GM12878 (cell line): Measurements from ENCODE around the gene MAN2B2. TPM values are rescaled to one million over a fixed set of nuclear protein-coding genes. Genes with fewer than 3 reads are reported as not detected.

Experiments used
- ATAC-seq: fragments of 200-7000 bp; cut with Tn5 transposase; 3 replicates; pipeline ENCODE4 v1.9.1; 2020; ENCODE audit warnings: mild to moderate bottlenecking, moderate library complexity
- BruUV-seq: library from RNA; stranded (reverse); fragments of 400-500 nt; replicated peaks from 2 replicates; lab custom pipeline; 2021; lab: Mats Ljungman, UMichigan
- CTCF ChIA-PET: fragments of 300-600 bp; sonication (Branson Sonifier 250); formaldehyde crosslinking; extraction: SDS; loops from one replicate; lab custom pipeline; 2021; ENCODE audit warnings: inconsistent platforms; lab: Yijun Ruan, JAX
- POLR2A ChIA-PET: fragments of 350-600 bp; formaldehyde crosslinking; extraction: SDS; loops from one replicate; lab custom pipeline; 2021; ENCODE audit warnings: inconsistent platforms; lab: Charles Lee
- RAD21 ChIA-PET: fragments of 300-600 bp; sonication (Branson Sonifier 250); formaldehyde crosslinking; loops from one replicate; lab custom pipeline; 2023; ENCODE audit warnings: antibody characterized with exemption; ENCODE audit not compliant: unreplicated experiment; lab: Charles Lee
- SMC1A ChIA-PET: fragments of 300-600 bp; sonication (Branson Sonifier 250); formaldehyde crosslinking; loops from one replicate; lab custom pipeline; 2023; ENCODE audit not compliant: unreplicated experiment, uncharacterized antibody; lab: Charles Lee
- DNase-seq: peaks from one replicate; pipeline ENCODE4 v3.0.0-alpha.2; 2011; ENCODE audit warnings: low read depth, low spot score
- FAIRE-seq: peaks from 3 replicates; lab custom pipeline; 2011; peaks lifted over from hg19 to GRCh38; lab: Jason Lieb, UNC
- H2AFZ ChIP-seq: 2 replicates; pipeline ENCODE4 v1.6.0; 2011; ENCODE audit warnings: low read depth, low read length, control low read depth; ENCODE audit not compliant: control insufficient read depth
- H3K27ac ChIP-seq: 2 replicates; pipeline ENCODE4 v1.5.1; 2011; ENCODE audit warnings: control low read depth; ENCODE audit not compliant: control insufficient read depth, insufficient read depth
- H3K27me3 ChIP-seq, 2 experiments: replicated peaks in 1 of 2; 2 replicates each; pipeline versions ENCODE4 v1.6.0 to v1.6.1; 2011; ENCODE audit warnings: low read length in 1 of 2; ENCODE audit not compliant: control insufficient read depth in 2 of 2, insufficient read depth in 2 of 2
- H3K36me3 ChIP-seq, 2 experiments: 2 replicates each; pipeline ENCODE4 v1.5.1; 2011; ENCODE audit warnings: low read length in 1 of 2; ENCODE audit not compliant: control insufficient read depth in 2 of 2, insufficient read depth in 2 of 2
- H3K4me1 ChIP-seq: 2 replicates; pipeline ENCODE4 v1.6.1; 2011; ENCODE audit warnings: mild to moderate bottlenecking, low read length, moderate library complexity, mixed read lengths; ENCODE audit not compliant: control insufficient read depth, insufficient read depth
- H3K4me2 ChIP-seq: 2 replicates; pipeline ENCODE4 v1.6.0; 2011; ENCODE audit warnings: control low read depth; ENCODE audit not compliant: control insufficient read depth, insufficient read depth
- H3K4me3 ChIP-seq: fragments of 200-600 bp; sonication (generic); 2 replicates; pipeline ENCODE4 v1.5.1; 2016
- H3K79me2 ChIP-seq: 2 replicates; pipeline ENCODE4 v1.6.0; 2011; ENCODE audit warnings: low read length; ENCODE audit not compliant: control insufficient read depth, insufficient read depth
- H3K9ac ChIP-seq: 2 replicates; pipeline ENCODE4 v1.8.0; 2011; ENCODE audit warnings: low read length, control low read depth, mixed read lengths; ENCODE audit not compliant: control insufficient read depth, insufficient read depth
- H3K9me3 ChIP-seq: replicated peaks from 3 replicates; pipeline ENCODE4 v1.5.1; 2011; ENCODE audit warnings: mild to moderate bottlenecking, low read length; ENCODE audit not compliant: control insufficient read depth, insufficient read depth
- H4K20me1 ChIP-seq: 2 replicates; pipeline ENCODE4 v1.6.0; 2011; ENCODE audit not compliant: control insufficient read depth, insufficient read depth
- ATF2 ChIP-seq: IDR thresholded peaks from 2 replicates; pipeline ENCODE4 v1.6.1; 2012; ENCODE audit warnings: low read length, inconsistent platforms
- CHD1 ChIP-seq: IDR thresholded peaks from 2 replicates; pipeline ENCODE4 v1.6.1; 2012; ENCODE audit warnings: low read depth, low read length, improper control_type of control experiment
- CTCF ChIP-seq, 3 experiments: IDR thresholded peaks in 2 of 3; conservative IDR thresholded peaks in 1 of 3; 2 replicates each; pipeline ENCODE4 v1.5.1; 2011; ENCODE audit warnings: low read depth in 3 of 3, low read length in 3 of 3, mild to moderate bottlenecking in 3 of 3, control low read depth in 2 of 3, moderate library complexity in 2 of 3, inconsistent platforms in 1 of 3, mixed read lengths in 1 of 3; ENCODE audit not compliant: control insufficient read depth in 2 of 3, insufficient read depth in 1 of 3; ENCODE audit errors: extremely low read depth in 1 of 3
- E2F8 ChIP-seq: fragments of 450-650 bp; IDR thresholded peaks from 2 replicates; pipeline ENCODE4 v1.6.1; 2018; ENCODE audit warnings: mild to moderate bottlenecking, low read depth, moderate library complexity; ENCODE audit not compliant: partially characterized antibody
- NFIC ChIP-seq: IDR thresholded peaks from 2 replicates; pipeline ENCODE4 v1.6.1; 2012; ENCODE audit warnings: low read depth, mild to moderate bottlenecking, inconsistent platforms, low read length, moderate library complexity
- RAD21 ChIP-seq: IDR thresholded peaks from 2 replicates; pipeline ENCODE4 v1.6.1; 2011; ENCODE audit warnings: mild to moderate bottlenecking, low read depth, low read length, moderate library complexity; ENCODE audit not compliant: insufficient read depth
- SUZ12 ChIP-seq: fragments of 200-600 bp; sonication (generic); IDR thresholded peaks from one replicate; pipeline ENCODE4 v1.6.1; 2018; ENCODE audit warnings: antibody characterized with exemption, mild to moderate bottlenecking; ENCODE audit not compliant: unreplicated experiment
- ZBTB4 ChIP-seq: fragments of 450-650 bp; formaldehyde crosslinking; IDR thresholded peaks from 2 replicates; pipeline ENCODE4 v1.4.0; 2022; ENCODE audit warnings: mild to moderate bottlenecking, moderate library complexity
- ZBTB40 ChIP-seq: fragments of 450-650 bp; IDR thresholded peaks from 2 replicates; pipeline ENCODE4 v1.6.1; 2016; ENCODE audit warnings: mild to moderate bottlenecking, moderate library complexity, borderline replicate concordance
- WGBS: methylation state at CpG from one replicate; pipeline ENCODE4 v1.1.6; 2016; ENCODE audit warnings: low lambda C conversion rate; ENCODE audit not compliant: insufficient replicate concordance, insufficient coverage; ENCODE audit errors: missing lambda C conversion rate; 5-methylcytosine and 5-hydroxymethylcytosine counted together
- in situ Hi-C: fragments of 300-500 bp; cut with MboI; formaldehyde crosslinking; loops from 9 replicates; pipeline ENCODE4 v1.14.3; 2018; ENCODE audit warnings: mixed read lengths
- intact Hi-C: fragments of 100-400 bp; cut with micrococcal nuclease; formaldehyde crosslinking; loops from one replicate; pipeline ENCODE4 v1.14.2; 2022; ENCODE audit not compliant: unreplicated experiment
- polyA plus RNA-seq, 11 experiments: library from polyadenylated mRNA; depleted of rRNA in 4 of 11; unstranded in 6 of 11; stranded (reverse) in 5 of 11; fragments of >200 nt; fragmentation: Nextera tagmentation in 4 of 11; fragmentation: Illumina TruSeq in 1 of 11; extraction: Ambion mirVana in 4 of 11; extraction: Trizol in 1 of 11; gene quantifications; 1 replicate in 1 of 11; 2 replicates in 10 of 11; pipeline versions ENCODE4 v1.2.1 to v1.2.3, GENCODE V29; 2011 to 2016; ENCODE audit warnings: inconsistent platforms in 2 of 11, missing spikeins in 2 of 11, low read depth in 1 of 11
- total RNA-seq, 4 experiments: library from RNA; depleted of rRNA in 3 of 4; stranded (reverse); fragments of >200 nt in 3 of 4; fragmentation: Illumina TruSeq in 1 of 4; extraction: Trizol in 1 of 4; gene quantifications; 2 replicates each; pipeline versions ENCODE4 v1.2.1 to v1.2.3, GENCODE V29; 2013 to 2021

The MAN2B2 gene
- total and polyA plus RNA-seq, 10 of the 15 experiments (the other 5 are each of a cell fraction or from before 2014, with no cell fraction given), result 0.47 to 14.5 (median 7.0) TPM

- Histone ChIP-seq H3K4me2 (no peak overlapping the region), H3K27ac (no peak overlapping the region), H3K79me2 (no peaks in the 10 kb centered on the region), H3K27me3 (peaks cover 0 to 2% of the 10 kb centered on the region in 2 experiments; a peak in 2 of 4 replicates), H3K36me3 (no peaks in the 10 kb centered on the region), H3K9me3 (peaks cover 2% of the 10 kb centered on the region; the same call in 1 of the 3 replicates), H3K4me1 (no peaks in the 10 kb centered on the region), H2AFZ (no peak overlapping the region), H3K9ac (no peak overlapping the region), H3K4me3 (no peak overlapping the region), H4K20me1 (no peaks in the 10 kb centered on the region)
- no peak for ATAC-seq
- in situ Hi-C loops, result no loop called here
- no peak for DNase-seq
- SMC1A ChIA-PET, result no interaction called here
- RAD21 ChIA-PET, result no interaction called here
- POLR2A ChIA-PET, result no interaction called here
- WGBS, result 25% methylated on average over 1 of the region's 1 CpG
- FAIRE-seq, result no peak
- intact Hi-C loops, result no loop called here
- CTCF ChIA-PET, result no interaction called here
- no TSS peak for BruUV-seq
- TF ChIP-seq ZBTB40 (no peak), ZBTB4 (CRISPR knock-in tag) (no peak), E2F8 (no peak), SUZ12 (no peak), NFIC (no peak), CHD1 (no peak), ATF2 (no peak), RAD21 (no peak), CTCF (IDR thresholded peaks at IDR 0.05 in 2 of 3, conservative IDR thresholded peaks at IDR 0.05 in 1 of 3; ENCODE audit: control insufficient read depth in 2 of 3, extremely low read depth in 1 of 3, insufficient read depth in 1 of 3, low read depth in 3 of 3, low read length in 3 of 3) (no peak)
Measured at GRCh38 chr4:6567218-6567617, 7.8 kb upstream of the MAN2B2 start.
